GM15510 (cell line): ENCODE data around the gene C1QTNF2.

ENCODE experiments used
- POLR2A ChIP-seq: IDR thresholded peaks from 3 replicates; pipeline ENCODE4 v1.6.1; 2011; ENCODE audit warnings: borderline replicate concordance; ENCODE audit not compliant: insufficient read length; ENCODE audit errors: extremely low read depth

The C1QTNF2 gene

DNA sequence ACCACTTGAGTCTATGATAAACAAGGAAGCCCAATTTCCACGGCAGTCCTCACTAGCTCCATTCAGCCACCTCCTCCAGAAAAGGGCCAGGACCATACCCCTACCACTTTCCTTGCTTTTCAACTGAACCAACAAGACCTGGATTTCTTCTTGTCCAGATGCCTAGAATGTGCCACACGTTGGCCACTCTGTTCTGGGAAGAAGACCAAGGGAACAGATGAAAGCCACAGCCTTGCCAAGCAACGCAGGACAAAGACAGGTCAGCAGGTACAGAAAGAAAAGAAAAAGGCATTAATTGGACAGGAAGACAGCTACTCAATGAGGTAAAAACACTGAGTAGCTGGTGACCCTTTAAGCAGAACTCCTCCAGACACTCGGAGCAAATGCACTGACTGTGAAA, 60.3 kb downstream of the C1QTNF2 start:
- TF ChIP-seq POLR2A = no peak

DNA sequence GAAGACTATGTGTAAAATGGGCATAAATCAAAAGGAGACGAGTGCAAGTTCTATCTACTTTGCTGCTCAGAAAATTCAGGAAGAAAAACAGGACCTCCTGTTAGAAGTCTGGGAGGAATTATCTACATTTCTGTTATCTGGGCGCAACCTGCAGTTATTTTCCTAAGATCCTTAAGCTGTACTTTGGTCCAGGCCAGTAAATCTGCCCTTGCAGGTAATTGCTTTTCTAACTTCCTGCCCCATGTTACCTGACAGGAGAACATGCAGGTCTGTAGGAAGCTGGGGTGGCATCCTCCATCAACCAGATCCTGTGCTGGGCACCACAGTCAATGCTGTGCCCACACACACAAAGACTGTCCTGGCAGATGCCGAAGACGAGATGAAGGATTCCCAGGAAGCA, 63.7 kb downstream of the C1QTNF2 start:
- TF ChIP-seq POLR2A = no peak

- no peak for TF ChIP-seq POLR2A
These were observed 65.1 kb downstream of the C1QTNF2 start for GRCh38 chr5:160305319-160305718.

DNA sequence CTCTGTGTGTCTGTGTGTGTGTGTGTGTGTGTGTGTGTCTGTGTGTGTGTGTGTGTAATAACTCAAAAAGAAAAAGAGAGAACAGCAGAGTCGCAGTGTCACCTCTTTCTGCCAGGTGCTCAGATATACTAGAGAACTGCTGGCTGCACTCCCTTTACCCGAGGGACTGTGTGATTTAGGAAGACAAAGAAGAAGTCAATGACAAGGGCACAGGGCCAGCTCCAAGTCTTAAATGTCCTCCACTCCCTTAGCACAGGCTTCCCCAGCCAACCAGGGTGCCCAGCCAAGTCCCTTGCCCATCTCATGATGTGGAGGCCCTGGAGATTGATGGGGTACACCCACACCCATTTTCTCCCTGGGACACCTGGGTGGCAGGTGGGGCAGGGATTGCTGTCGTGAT, 66.7 kb downstream of the C1QTNF2 start:
- no peak for TF ChIP-seq POLR2A

DNA sequence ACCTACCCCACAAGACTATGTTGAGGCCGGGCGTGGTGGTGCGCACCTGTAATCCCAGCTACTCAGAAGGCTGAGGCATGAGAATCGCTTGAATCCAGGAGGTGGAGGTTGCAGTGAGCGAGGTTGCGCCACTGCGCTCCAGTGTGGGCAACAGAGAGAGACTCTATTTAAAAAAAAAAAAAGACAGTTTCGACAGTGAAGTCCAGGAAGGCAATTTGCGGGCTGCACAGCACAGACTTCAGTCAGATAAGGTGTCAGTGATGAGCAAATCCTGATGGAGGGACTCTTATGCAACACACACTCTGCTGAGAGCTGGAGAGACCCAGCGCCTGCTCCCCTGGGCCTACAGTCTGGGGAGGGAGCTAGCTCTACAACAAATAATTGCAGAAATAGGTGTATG, 72.2 kb downstream of the C1QTNF2 start:
- TF ChIP-seq POLR2A = no peak

DNA sequence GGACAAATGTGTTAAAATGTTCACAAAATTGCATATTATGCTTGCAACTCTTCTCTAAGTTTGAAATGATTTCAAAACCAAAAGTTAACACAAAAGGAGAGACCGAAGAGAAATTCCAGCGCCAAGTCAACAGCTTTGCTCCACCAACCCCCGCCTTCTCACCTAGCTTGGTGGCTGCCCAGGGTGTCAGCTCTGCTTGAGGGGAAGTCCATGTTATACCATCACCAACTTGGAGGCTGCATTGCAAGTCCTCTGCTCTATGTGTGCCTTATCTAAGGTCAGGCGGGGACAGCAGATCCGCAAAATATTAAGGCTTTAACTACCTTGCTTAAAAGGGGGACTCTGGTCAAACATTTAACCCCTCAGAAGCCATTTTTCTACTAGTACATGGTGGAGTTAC, 72.7 kb downstream of the C1QTNF2 start:
- no peak for TF ChIP-seq POLR2A
